ENCODE measurements around the gene SEC11A.

Gene SEC11A

DNA sequence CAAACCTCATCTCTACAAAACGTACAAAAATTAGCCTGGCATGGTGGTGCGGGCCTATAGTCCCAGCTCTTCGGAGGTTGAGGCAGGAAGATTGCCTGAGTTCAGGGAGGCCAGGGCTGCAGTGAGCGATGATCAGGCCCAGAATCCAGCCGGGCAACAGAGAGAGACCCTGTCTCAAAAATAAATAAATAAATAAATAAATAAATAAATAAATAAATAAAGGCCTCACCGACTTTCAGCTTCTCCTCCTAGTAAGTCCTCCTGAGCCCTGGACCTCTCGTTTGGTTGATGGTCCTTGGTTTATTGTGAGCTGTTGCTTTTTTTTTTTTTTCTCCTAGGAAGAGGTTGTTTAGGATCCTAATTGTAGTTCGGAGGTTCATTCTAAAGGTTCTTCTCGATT, 86.9 kb downstream of the SEC11A start:
- DNase-seq (ENCODE audit: low read depth) = no peak
- TF ChIP-seq, protein P1, sequence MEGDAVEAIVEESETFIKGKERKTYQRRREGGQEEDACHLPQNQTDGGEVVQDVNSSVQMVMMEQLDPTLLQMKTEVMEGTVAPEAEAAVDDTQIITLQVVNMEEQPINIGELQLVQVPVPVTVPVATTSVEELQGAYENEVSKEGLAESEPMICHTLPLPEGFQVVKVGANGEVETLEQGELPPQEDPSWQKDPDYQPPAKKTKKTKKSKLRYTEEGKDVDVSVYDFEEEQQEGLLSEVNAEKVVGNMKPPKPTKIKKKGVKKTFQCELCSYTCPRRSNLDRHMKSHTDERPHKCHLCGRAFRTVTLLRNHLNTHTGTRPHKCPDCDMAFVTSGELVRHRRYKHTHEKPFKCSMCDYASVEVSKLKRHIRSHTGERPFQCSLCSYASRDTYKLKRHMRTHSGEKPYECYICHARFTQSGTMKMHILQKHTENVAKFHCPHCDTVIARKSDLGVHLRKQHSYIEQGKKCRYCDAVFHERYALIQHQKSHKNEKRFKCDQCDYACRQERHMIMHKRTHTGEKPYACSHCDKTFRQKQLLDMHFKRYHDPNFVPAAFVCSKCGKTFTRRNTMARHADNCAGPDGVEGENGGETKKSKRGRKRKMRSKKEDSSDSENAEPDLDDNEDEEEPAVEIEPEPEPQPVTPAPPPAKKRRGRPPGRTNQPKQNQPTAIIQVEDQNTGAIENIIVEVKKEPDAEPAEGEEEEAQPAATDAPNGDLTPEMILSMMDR (conservative IDR thresholded peaks at IDR 0.05; ENCODE audit: low read depth, low read length) = no peak
- H3K4me3 ChIP-seq (ENCODE audit: low read depth, low read length) = no peak overlapping the region

DNA sequence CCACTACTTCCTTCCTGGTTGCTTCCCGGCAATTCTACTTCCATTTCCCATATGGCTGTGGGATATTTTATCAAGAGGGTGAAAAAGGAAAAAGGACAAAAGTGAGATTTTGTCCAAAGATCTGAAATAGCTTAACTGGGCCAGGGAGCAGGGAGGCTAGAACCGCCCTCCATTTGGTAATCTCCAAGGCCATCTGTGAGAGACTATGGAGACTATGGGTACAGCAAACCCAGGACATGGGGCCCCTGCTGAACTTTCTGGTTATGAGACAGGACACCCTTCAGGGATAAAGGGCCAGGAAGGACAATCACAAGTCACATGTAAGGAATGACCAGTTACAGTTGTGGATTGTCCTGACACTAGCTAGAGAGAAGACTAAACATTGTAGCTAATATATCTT, 90.8 kb downstream of the SEC11A start:
- TF ChIP-seq, protein P1 (conservative IDR thresholded peaks at IDR 0.05; ENCODE audit: low read depth, low read length) = no peak
- DNase-seq (ENCODE audit: low read depth) = no peak
- H3K4me3 ChIP-seq (ENCODE audit: low read depth, low read length) = no peak overlapping the region

DNA sequence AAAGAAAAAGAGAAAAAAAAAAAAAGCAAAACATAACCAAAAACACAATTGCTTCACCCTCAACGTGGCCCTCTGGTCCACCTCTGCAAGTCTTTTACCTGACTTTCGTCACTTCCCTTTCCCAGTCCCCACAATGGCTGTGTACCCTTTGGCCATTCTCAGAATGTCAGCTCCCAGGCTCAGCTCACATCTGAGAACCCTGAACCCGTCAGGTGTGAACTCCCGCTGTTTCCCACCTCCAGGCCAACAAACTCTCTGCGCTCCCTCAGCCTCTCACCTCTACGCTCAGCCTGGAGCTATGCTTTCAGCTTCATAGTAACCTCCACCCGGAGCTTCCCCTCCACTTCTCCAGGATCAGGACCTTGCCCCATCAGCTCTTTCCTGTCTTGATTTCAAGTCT, 91.6 kb downstream of the SEC11A start:
- no peak for DNase-seq (ENCODE audit: low read depth)
- TF ChIP-seq, protein P1 (conservative IDR thresholded peaks at IDR 0.05; ENCODE audit: low read depth, low read length) = no peak
- H3K4me3 ChIP-seq (ENCODE audit: low read depth, low read length) = no peak overlapping the region

DNA sequence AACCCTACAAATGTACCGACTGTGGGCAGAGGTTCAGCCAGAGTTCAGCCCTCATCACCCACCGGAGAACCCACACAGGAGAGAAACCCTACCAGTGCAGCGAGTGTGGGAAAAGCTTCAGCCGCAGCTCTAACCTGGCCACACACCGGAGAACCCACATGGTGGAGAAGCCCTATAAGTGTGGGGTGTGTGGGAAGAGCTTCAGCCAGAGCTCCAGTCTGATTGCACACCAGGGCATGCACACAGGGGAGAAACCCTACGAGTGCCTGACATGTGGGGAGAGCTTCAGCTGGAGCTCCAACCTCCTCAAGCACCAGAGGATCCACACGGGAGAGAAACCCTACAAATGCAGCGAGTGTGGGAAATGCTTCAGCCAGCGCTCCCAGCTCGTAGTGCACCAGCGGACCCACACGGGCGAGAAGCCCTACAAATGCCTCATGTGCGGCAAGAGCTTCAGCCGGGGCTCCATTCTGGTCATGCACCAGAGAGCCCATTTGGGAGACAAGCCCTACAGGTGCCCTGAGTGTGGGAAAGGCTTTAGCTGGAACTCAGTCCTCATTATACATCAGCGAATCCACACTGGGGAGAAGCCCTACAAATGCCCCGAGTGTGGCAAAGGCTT, 94.5 kb downstream of the SEC11A start:
- H3K4me3 ChIP-seq (ENCODE audit: low read depth, low read length) = no peak overlapping the region
- TF ChIP-seq, protein P1 (conservative IDR thresholded peaks at IDR 0.05; ENCODE audit: low read depth, low read length) = no peak
- DNase-seq (ENCODE audit: low read depth) = no peak

DNA sequence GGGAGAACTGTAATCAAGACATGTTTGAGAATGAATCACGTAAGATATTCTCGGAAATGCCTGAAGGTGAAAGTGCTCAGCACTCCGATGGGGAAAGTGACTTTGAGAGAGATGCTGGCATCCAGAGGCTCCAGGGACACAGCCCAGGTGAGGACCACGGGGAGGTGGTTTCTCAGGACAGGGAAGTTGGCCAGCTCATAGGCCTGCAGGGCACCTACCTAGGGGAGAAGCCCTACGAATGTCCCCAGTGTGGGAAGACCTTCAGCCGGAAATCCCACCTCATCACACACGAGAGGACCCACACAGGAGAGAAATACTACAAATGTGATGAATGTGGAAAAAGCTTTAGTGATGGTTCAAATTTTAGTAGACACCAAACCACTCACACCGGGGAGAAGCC, 95.3 kb downstream of the SEC11A start:
- TF ChIP-seq, protein P1 (conservative IDR thresholded peaks at IDR 0.05; ENCODE audit: low read depth, low read length) = no peak
- no peak overlapping the region for H3K4me3 ChIP-seq (ENCODE audit: low read depth, low read length)
- DNase-seq (ENCODE audit: low read depth) = no peak

Data from choroid plexus epithelial cell (primary cell).